Hepatocyte (in vitro differentiated cells): ENCODE measurements around the gene C4orf51.

Experiments
- CTCF ChIP-seq: fragments of 200-600 bp; sonication (generic); IDR thresholded peaks from 2 replicates; pipeline ENCODE4 v1.5.1; 2016; ENCODE audit warnings: antibody characterized with exemption, mild to moderate bottlenecking; ENCODE audit not compliant: poor library complexity
- EZH2 ChIP-seq: fragments of 200-600 bp; sonication (generic); IDR thresholded peaks from 2 replicates; pipeline ENCODE4 v1.6.1; 2016; ENCODE audit warnings: antibody characterized with exemption, mild to moderate bottlenecking, borderline replicate concordance
- EZH2phosphoT487 ChIP-seq: fragments of 200-600 bp; sonication (generic); IDR thresholded peaks from one replicate; pipeline ENCODE4 v1.6.1; 2018; ENCODE audit warnings: antibody characterized with exemption, mild to moderate bottlenecking, low read depth, moderate library complexity; ENCODE audit not compliant: unreplicated experiment, severe bottlenecking

GRCh38 chr4:145781351-145781750 lies 101.4 kb downstream of the C4orf51 start:
- TF ChIP-seq CTCF (no peak), EZH2 (no peak), EZH2phosphoT487 (no peak)
